ENCODE results near the gene BMPR1A.

BMPR1A gene

GRCh38 chr10:86830043-86830591, 73.7 kb downstream of the BMPR1A start:
- no peak for DNase-seq (ENCODE audit: extremely low read depth, low read depth)
- TF ChIP-seq CTCF (IDR thresholded peaks at IDR 0.05; ENCODE audit: low read depth, low read length, missing control alignments), result no peak
- H3K4me3 ChIP-seq (replicated peaks; ENCODE audit: low read depth, low read length), result no peak overlapping the region

- H3K4me3 ChIP-seq (replicated peaks; ENCODE audit: low read depth, low read length), result no peak overlapping the region
- TF ChIP-seq CTCF (IDR thresholded peaks at IDR 0.05; ENCODE audit: low read depth, low read length, missing control alignments), result no peak
- DNase-seq (ENCODE audit: extremely low read depth, low read depth), result no peak
These were observed 77.5 kb downstream of the BMPR1A start for GRCh38 chr10:86833969-86834368.

DNA sequence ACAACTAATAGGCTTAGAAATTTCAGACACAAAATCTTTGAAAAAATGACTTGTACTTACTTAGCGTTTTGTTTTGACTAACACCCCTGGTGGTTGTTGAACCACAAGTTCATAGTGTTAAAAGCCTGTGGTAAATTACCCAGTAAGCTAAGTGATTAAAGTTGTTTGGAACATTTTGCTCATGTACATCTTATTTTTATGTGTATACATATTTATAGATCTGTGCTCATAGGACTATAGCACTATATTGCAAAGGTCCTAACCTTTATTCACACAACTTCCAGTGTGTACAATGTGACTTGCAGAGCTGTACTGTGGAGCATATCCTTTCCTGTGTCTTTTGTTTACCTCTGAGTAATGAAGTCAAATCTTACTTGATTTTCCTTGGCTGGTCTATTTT, 79.6 kb downstream of the BMPR1A start:
- no peak for DNase-seq (ENCODE audit: extremely low read depth, low read depth)
- TF ChIP-seq CTCF (IDR thresholded peaks at IDR 0.05; ENCODE audit: low read depth, low read length, missing control alignments), result no peak

DNA sequence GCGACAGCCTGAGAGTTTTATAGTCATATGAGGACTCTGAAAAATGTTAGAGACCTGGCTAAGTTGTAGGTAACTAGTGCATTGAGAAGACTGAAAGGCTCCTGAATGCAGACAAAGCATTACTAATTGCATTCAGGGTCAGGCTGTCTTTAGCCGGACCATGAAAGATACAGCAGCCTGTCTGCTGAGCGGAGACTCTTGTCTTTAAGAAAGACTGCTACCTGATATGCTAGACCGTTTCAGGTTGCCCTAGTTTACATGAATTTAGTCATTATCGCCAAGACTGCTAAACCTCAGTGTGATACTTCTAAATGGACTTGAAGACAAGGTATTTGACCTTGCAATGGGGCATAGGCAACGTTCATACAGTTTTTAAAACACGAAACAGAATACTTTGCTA, 81.2 kb downstream of the BMPR1A start:
- no peak for TF ChIP-seq CTCF (IDR thresholded peaks at IDR 0.05; ENCODE audit: low read depth, low read length, missing control alignments)
- no peak overlapping the region for H3K4me3 ChIP-seq (replicated peaks; ENCODE audit: low read depth, low read length)
- DNase-seq (ENCODE audit: extremely low read depth, low read depth), result no peak

More for the DNA sequence above, 79.6 kb downstream of the BMPR1A start:
- H3K4me3 ChIP-seq (replicated peaks; ENCODE audit: low read depth, low read length), result no peak overlapping the region

DNA sequence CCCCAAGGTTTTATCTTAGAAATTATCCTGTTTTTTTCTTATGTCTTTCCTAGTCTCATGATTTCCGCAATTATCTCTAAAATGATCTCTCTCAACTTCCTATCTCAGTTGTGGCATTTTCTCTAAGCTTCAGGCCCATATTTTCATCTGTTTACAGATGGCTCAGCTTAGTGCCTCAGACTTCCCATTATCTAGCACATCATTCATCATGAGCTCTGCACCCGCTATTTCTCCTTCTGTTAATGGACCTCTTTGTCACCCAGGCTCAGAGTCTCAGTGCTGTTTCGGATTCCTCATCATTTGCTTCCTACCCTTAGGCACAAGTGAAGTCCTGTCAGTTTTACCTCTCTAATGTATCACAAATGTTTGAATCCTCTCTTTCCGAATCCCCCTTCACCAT, 84.1 kb downstream of the BMPR1A start:
- H3K4me3 ChIP-seq (replicated peaks; ENCODE audit: low read depth, low read length), result no peak overlapping the region
- no peak for DNase-seq (ENCODE audit: extremely low read depth, low read depth)
- no peak for TF ChIP-seq CTCF (IDR thresholded peaks at IDR 0.05; ENCODE audit: low read depth, low read length, missing control alignments)

DNA sequence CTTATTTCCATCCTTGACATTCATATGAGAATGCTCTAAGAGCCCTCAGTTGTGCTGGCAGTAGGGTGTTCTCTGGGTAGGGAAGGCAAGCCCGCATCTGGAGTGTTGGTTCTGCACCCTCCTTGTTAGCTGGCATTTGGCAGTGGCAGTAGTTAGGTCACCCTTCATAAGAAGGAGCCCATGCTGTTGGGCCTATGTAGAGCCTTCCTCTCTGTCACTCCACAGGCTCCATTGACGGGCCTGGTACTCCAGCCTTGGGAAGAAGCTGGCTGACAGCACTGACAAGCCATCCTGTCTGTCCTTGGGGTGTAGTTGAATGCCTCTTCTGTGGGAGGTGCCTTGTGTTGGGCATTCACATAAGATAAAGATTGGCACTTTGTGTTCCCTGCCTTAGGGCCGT, 89.7 kb downstream of the BMPR1A start:
- DNase-seq (ENCODE audit: extremely low read depth, low read depth), result no peak
- H3K4me3 ChIP-seq (replicated peaks; ENCODE audit: low read depth, low read length), result no peak overlapping the region
- TF ChIP-seq CTCF (IDR thresholded peaks at IDR 0.05; ENCODE audit: low read depth, low read length, missing control alignments), result no peak

GRCh38 chr10:86848747-86849146, 92.3 kb downstream of the BMPR1A start:
- TF ChIP-seq CTCF (IDR thresholded peaks at IDR 0.05; ENCODE audit: low read depth, low read length, missing control alignments), result no peak
- no peak overlapping the region for H3K4me3 ChIP-seq (replicated peaks; ENCODE audit: low read depth, low read length)
- DNase-seq (ENCODE audit: extremely low read depth, low read depth), result no peak
